T47D (cell line): Measurements from ENCODE around the gene LGALS8.
"Not testable (repeated sequence)": the region's sequence is repeated elsewhere in the genome, so short reads cannot be mapped to it uniquely, and the experiment has no call there.

Experiments
- DNase-seq, 2 experiments: peaks; one replicate each; pipeline versions ENCODE4 v3.0.0 to v3.0.0-alpha.2; 2011 to 2012; ENCODE audit warnings: low read depth in 1 of 2, low spot score in 1 of 2
- JUND ChIP-seq: IDR thresholded peaks from 2 replicates; pipeline ENCODE4 v1.6.1; 2012; ENCODE audit warnings: low read depth
- in situ Hi-C: cut with HindIII; loops from 2 replicates; pipeline ENCODE4 v1.10.0; 2016; ENCODE audit warnings: low sequenced_read_pairs, low pct_unique_long_range_greater_than_20kb

The LGALS8 gene

DNA sequence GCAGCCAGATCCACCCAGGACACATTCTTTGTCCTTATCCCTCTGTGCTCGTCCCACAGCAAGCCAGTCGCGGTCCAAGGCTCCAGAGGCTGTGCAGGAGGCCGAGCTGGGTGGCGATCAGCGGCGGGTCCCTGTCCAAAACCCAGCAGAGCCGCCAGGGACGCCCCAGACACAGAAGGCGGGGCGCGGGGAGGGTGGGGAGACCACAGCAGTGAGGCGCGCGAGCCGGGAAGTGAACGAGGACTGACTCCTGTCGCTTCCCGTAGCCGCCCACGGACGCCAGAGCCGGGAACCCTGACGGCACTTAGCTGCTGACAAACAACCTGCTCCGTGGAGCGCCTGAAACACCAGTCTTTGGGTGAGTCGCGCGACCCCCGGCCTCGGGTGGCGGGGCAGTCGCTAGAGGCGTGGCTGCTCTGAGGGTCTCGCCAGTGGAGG lies at the start of gene LGALS8:
Gene LGALS8 (plus strand): TSS at position 279 of the 438 bp plus-strand sequence. CDS start 2,089 bp downstream, outside the sequence.
- DNase-seq: peak; percentile 75 to 89
- TF ChIP-seq JUND: no peak
- in situ Hi-C loops: no loop called here

DNA sequence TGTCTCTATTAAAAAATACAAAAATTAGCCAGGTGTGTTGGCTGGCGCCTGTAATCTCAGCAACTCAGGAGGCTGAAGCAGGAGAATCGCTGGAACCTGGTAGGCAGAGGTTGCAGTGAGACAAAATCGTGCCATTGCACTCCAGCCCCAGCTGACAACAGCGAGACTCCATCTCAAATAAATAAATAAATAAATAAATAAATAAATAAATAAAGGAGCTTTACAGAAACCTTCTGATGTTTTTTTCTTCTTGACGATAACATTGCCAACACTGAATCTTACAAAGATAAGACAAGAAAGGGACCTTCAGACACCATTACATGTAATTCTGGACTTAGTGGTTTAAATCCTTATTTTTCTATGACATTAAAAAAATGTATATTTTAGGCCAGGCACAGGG lies 47.8 kb upstream of the LGALS8 start:
- DNase-seq: no peak
- TF ChIP-seq JUND: no peak
- in situ Hi-C loops: no loop called here

DNA sequence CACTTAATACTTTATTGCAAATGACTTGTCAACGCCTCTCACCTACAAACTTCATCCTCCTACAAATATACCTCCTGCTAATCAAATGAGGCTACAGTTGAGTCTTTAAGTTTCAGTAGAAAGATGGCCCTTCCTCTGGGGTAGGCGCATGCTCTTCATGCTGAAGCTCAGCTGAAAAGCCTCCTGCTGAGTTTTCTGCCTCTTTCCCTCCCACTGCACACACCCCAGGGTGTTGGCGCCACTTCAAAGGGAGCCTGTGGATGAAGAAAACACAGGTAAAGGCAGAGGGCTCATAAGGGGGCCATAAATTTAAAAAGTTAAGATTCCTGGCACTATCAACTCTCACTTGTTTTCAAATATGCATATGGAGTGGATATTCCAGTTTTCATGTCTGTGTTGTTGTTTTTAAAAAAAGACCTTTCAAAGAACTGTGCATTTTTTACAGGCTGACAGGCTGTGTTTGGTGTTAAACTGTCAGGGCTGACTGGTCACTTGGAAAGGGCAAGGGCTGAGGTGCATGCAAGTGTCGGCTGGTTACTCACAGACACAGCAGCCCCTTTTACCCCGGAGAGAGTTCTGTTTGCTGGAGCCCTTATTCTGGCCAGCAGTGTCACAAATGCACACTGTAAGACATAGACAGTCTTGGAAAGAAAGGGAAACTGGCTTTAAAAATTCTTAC lies 42.9 kb upstream of the LGALS8 start:
- TF ChIP-seq JUND: no peak
- in situ Hi-C loops: no loop called here
- no peak for DNase-seq

GRCh38 chr1:236484310-236484971 lies 39.3 kb upstream of the LGALS8 start:
- in situ Hi-C loops: no loop called here
- no peak for DNase-seq
- no peak for TF ChIP-seq JUND

DNA sequence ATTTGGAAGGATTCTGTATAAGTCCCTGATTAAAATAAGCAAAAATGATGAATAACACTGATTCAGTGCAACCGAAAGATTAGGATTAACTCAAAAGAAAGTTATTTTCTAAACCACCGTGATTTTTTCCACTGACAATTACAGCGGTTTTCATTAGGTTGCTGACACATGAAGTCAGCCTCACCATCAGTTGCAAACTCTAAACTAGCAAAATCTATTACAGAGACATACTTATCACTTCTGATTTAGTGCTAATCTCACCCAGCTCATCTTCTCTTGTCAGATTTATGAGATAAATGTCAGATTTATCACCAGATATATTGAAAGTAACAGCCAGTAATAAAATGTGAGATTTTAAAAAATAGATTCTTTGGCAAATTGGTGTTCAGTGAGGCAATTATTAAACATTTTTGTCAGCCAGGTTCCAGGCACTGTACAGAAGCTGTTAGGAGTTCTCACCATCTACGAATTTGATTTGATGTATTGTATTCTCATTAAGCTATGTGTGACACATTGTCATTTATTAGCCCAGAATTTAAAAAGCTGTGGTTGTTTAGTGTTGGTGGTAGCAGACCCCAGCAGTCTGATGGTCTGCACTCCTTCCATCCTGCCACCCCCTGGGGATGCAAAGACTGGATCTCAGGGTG lies 37.3 kb upstream of the LGALS8 start:
- TF ChIP-seq JUND: no peak
- in situ Hi-C loops: no loop called here
- no peak for DNase-seq

DNA sequence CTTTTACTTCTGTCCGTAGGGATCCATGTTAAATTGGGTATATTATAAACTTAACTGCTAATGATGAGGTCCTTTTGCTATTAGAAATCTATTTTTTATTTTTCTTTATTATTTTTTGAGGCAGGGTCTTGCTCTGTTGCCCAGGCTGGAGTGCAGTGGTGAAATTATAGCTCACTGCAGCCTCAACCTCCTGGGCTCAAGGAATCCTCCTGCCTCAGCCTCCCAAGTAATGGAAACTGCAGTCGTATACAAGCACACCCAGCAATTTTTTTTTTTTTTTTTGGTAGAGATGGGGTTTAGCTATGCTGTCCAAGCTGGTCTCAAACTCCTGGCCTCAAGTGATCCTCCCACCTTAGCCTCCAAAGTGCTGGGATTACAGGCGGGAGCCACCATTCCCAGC lies 34.6 kb upstream of the LGALS8 start:
- DNase-seq, in situ Hi-C loops: not testable (repeated sequence)

DNA sequence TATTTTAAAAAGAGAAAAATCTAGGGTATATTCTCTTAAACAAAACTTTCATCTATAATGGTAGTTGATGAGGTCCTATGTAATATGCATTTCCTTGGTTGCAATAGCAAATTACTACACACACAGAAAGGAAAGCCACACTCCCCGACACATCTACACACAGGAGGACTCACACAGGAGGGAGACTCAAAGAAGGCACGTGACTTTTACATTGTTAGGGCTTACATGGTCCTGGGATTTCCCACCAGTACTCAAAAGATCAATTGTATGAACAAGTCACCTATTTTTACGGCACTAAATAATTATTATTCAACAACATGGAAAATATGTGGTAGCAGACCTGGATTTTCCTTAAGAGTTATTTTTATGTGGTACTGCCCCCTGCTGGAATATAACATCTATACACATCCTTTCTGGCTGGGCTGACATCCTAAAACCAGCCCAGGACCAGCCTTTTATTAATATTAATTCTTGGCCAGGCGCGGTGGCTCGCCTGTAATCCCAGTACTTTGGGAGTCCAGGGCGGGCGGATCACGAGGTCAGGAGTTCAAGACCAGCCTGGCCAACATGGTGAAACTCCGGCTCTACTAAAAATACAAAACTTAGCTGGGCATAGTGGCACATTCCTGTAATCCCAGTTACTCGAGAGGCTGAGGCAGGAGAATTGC lies 33.9 kb upstream of the LGALS8 start:
- peak; percentile 63 to 81 for DNase-seq
- in situ Hi-C loops: no loop called here
- no peak for TF ChIP-seq JUND

- no peak for TF ChIP-seq JUND
- DNase-seq: no peak
- in situ Hi-C loops: no loop called here
Measured at GRCh38 chr1:236491469-236492136, 32.2 kb upstream of the LGALS8 start.

DNA sequence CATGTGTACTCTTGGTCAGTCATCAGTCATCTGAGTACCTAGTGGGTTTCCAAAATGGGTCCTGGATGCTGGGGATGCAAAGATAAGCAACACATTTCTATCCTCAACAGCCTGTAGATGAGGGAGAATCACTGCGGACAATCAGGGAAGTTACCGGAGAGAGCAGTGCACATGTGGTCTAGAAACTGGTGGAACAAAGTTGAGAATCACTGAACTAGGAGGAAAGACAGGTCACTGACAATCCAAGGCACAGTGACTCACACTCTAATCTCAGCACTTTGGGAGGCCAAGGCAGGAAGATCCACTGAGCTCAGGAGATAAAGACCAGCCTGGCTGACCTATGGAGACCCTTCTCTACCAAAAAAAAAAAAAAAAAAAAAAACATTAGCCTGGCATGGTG lies 31.4 kb upstream of the LGALS8 start:
- no peak for DNase-seq
- in situ Hi-C loops: no loop called here
- TF ChIP-seq JUND: no peak

GRCh38 chr1:236494082-236494481 lies 29.7 kb upstream of the LGALS8 start:
- in situ Hi-C loops: no loop called here
- no peak for DNase-seq
- no peak for TF ChIP-seq JUND

DNA sequence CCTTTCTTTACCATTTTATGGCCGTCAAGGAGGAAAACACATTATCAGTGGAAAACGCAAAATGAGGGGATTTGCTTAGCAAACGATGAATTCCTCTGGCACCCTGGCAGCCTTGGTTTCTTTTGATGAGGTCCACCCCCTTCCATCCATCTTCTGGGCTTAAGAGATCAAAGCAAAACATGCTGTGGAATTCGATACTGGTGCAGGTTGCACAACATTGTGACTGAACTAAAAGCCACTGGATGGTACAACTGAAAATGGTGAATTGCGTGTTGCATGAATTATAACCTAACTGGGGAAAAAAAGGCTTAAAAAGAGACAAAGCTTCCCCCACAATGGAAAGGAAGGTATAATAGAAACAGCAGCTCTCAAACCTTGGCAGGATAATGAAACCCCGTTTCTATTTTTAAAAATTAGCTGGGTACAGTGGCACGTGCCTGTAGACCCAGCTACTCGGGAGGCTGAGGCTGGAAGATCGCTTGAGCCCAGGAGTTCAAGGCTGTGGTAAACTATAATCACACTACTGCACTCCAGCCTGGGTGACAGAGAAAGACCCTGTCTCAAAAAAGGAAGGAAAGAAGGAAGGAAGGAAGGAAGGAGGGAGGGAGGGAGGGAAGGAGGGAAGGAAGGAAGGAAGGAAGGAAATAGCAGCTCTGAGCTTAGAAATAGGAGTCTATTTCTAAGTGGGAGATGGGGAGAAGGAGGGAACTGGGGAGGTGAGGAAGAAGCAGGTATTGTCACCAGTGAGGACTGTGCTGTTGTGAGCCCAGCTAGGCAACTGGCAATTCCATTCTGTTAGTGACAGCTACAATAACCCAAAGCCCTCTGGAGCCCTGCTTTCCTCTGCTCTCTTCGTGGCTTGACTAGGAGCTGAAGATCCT lies 29.0 kb upstream of the LGALS8 start:
- in situ Hi-C loops: no loop called here
- no peak for DNase-seq
- no peak for TF ChIP-seq JUND
